ENCODE results near the gene EGFR. TPM values are rescaled to one million over a fixed set of nuclear protein-coding genes. Genes with fewer than 3 reads are reported as not detected.
"Not testable (repeated sequence)": the region's sequence is repeated elsewhere in the genome, so short reads cannot be mapped to it uniquely, and the experiment has no call there.

Gene EGFR
- total and polyA plus RNA-seq, 2 donors = 16.4 to 28.2 TPM

- H3K4me1 ChIP-seq (ENCODE audit: insufficient read depth); H3K27ac ChIP-seq (ENCODE audit: low read depth); H3K4me3 ChIP-seq (ENCODE audit: low read depth, low read length); DNase-seq (ENCODE audit: extremely low spot score); H3K36me3 ChIP-seq (ENCODE audit: insufficient read depth): not testable (repeated sequence)
- WGBS = 85% methylated on average over 3 of the region's 3 CpGs
Measured at GRCh38 chr7:55035410-55035809, 16.6 kb downstream of the EGFR start.

GRCh38 chr7:55036950-55037736, 18.3 kb downstream of the EGFR start:
- H3K4me1 ChIP-seq (ENCODE audit: insufficient read depth) = peaks cover 1% of the 10 kb centered on the region
- H3K4me3 ChIP-seq (ENCODE audit: low read depth, low read length) = no peak overlapping the region
- no peak overlapping the region for H3K27ac ChIP-seq (ENCODE audit: low read depth)
- DNase-seq (ENCODE audit: extremely low spot score) = no peak
- 92% methylated on average over 13 of the region's 13 CpGs for WGBS
- H3K36me3 ChIP-seq (ENCODE audit: insufficient read depth) = no peaks in the 10 kb centered on the region

GRCh38 chr7:55043691-55044370, 25.0 kb downstream of the EGFR start:
- 66% methylated on average over 3 of the region's 3 CpGs for WGBS
- DNase-seq (ENCODE audit: extremely low spot score) = no peak
- Histone ChIP-seq H3K36me3 (ENCODE audit: insufficient read depth) (no peaks in the 10 kb centered on the region), H3K27ac (ENCODE audit: low read depth) (no peak overlapping the region), H3K4me1 (ENCODE audit: insufficient read depth) (peaks cover 2% of the 10 kb centered on the region), H3K4me3 (ENCODE audit: low read depth, low read length) (no peak overlapping the region)

GRCh38 chr7:55044371-55044717, 25.5 kb downstream of the EGFR start:
- Histone ChIP-seq H3K27ac (ENCODE audit: low read depth) (no peak overlapping the region), H3K36me3 (ENCODE audit: insufficient read depth) (no peaks in the 10 kb centered on the region), H3K4me3 (ENCODE audit: low read depth, low read length) (no peak overlapping the region), H3K4me1 (ENCODE audit: insufficient read depth) (peaks cover 2% of the 10 kb centered on the region)
- no peak for DNase-seq (ENCODE audit: extremely low spot score)
- 90% methylated on average over 6 of the region's 6 CpGs for WGBS

- DNase-seq (ENCODE audit: extremely low spot score) = no peak
- peaks cover 2% of the 10 kb centered on the region for H3K4me1 ChIP-seq (ENCODE audit: insufficient read depth)
- WGBS = 34% methylated on average over 5 of the region's 5 CpGs
- H3K4me3 ChIP-seq (ENCODE audit: low read depth, low read length) = no peak overlapping the region
- no peak overlapping the region for H3K27ac ChIP-seq (ENCODE audit: low read depth)
- no peaks in the 10 kb centered on the region for H3K36me3 ChIP-seq (ENCODE audit: insufficient read depth)
Measured at GRCh38 chr7:55044791-55045190, 26.0 kb downstream of the EGFR start.

GRCh38 chr7:55046582-55047342, 27.9 kb downstream of the EGFR start:
- no peaks in the 10 kb centered on the region for H3K36me3 ChIP-seq (ENCODE audit: insufficient read depth)
- 72% methylated on average over 7 of the region's 7 CpGs for WGBS
- no peak overlapping the region for H3K27ac ChIP-seq (ENCODE audit: low read depth)
- peaks cover 2% of the 10 kb centered on the region for H3K4me1 ChIP-seq (ENCODE audit: insufficient read depth)
- DNase-seq (ENCODE audit: extremely low spot score) = no peak
- H3K4me3 ChIP-seq (ENCODE audit: low read depth, low read length) = no peak overlapping the region

- Histone ChIP-seq H3K36me3 (ENCODE audit: insufficient read depth) (no peaks in the 10 kb centered on the region), H3K4me1 (ENCODE audit: insufficient read depth) (no peaks in the 10 kb centered on the region), H3K27ac (ENCODE audit: low read depth) (no peak overlapping the region), H3K4me3 (ENCODE audit: low read depth, low read length) (no peak overlapping the region)
- WGBS = 78% methylated on average over 6 of the region's 6 CpGs
- no peak for DNase-seq (ENCODE audit: extremely low spot score)
Measured at GRCh38 chr7:55048221-55048859, 29.5 kb downstream of the EGFR start.

- H3K27ac ChIP-seq (ENCODE audit: low read depth) = no peak overlapping the region
- 57% methylated on average over 5 of the region's 5 CpGs for WGBS
- no peak for DNase-seq (ENCODE audit: extremely low spot score)
- no peaks in the 10 kb centered on the region for H3K4me1 ChIP-seq (ENCODE audit: insufficient read depth)
- H3K4me3 ChIP-seq (ENCODE audit: low read depth, low read length) = no peak overlapping the region
- no peaks in the 10 kb centered on the region for H3K36me3 ChIP-seq (ENCODE audit: insufficient read depth)
Measured at GRCh38 chr7:55050281-55050680, 31.5 kb downstream of the EGFR start.

GRCh38 chr7:55052081-55052480, 33.3 kb downstream of the EGFR start:
- H3K36me3 ChIP-seq (ENCODE audit: insufficient read depth) = no peaks in the 10 kb centered on the region
- H3K27ac ChIP-seq (ENCODE audit: low read depth) = no peak overlapping the region
- H3K4me3 ChIP-seq (ENCODE audit: low read depth, low read length) = no peak overlapping the region
- DNase-seq (ENCODE audit: extremely low spot score) = no peak
- WGBS = 91% methylated on average over 2 of the region's 2 CpGs
- H3K4me1 ChIP-seq (ENCODE audit: insufficient read depth) = no peaks in the 10 kb centered on the region

GRCh38 chr7:55052741-55053427, 34.1 kb downstream of the EGFR start:
- H3K4me3 ChIP-seq (ENCODE audit: low read depth, low read length) = no peak overlapping the region
- no peaks in the 10 kb centered on the region for H3K36me3 ChIP-seq (ENCODE audit: insufficient read depth)
- no peak for DNase-seq (ENCODE audit: extremely low spot score)
- no peaks in the 10 kb centered on the region for H3K4me1 ChIP-seq (ENCODE audit: insufficient read depth)
- no peak overlapping the region for H3K27ac ChIP-seq (ENCODE audit: low read depth)
- WGBS = 84% methylated on average over 13 of the region's 13 CpGs

- 73% methylated on average over 26 of the region's 26 CpGs for WGBS
- DNase-seq (ENCODE audit: extremely low spot score) = no peak
- no peak overlapping the region for H3K4me3 ChIP-seq (ENCODE audit: low read depth, low read length)
- H3K27ac ChIP-seq (ENCODE audit: low read depth) = no peak overlapping the region
- no peaks in the 10 kb centered on the region for H3K36me3 ChIP-seq (ENCODE audit: insufficient read depth)
- H3K4me1 ChIP-seq (ENCODE audit: insufficient read depth) = no peaks in the 10 kb centered on the region
Measured at GRCh38 chr7:55053651-55054571, 35.1 kb downstream of the EGFR start.

GRCh38 chr7:55054758-55055157, 35.9 kb downstream of the EGFR start:
- no peaks in the 10 kb centered on the region for H3K4me1 ChIP-seq (ENCODE audit: insufficient read depth)
- DNase-seq (ENCODE audit: extremely low spot score) = no peak
- H3K27ac ChIP-seq (ENCODE audit: low read depth) = no peak overlapping the region
- WGBS = 95% methylated on average over 9 of the region's 9 CpGs
- H3K36me3 ChIP-seq (ENCODE audit: insufficient read depth) = no peaks in the 10 kb centered on the region
- no peak overlapping the region for H3K4me3 ChIP-seq (ENCODE audit: low read depth, low read length)

Measured in urinary bladder (tissue), 4 donors.